Measurements from ENCODE around the gene AMIGO1. TPM values are rescaled to one million over a fixed set of nuclear protein-coding genes. Genes with fewer than 3 reads are reported as not detected.
A peak's percentile ranks its signal among the peaks of the same experiment; 100 is the strongest.

The AMIGO1 gene
- total and polyA plus RNA-seq, 5 donors from 2014 or later = 5.2 to 17.1 (median 11.7) TPM

DNA sequence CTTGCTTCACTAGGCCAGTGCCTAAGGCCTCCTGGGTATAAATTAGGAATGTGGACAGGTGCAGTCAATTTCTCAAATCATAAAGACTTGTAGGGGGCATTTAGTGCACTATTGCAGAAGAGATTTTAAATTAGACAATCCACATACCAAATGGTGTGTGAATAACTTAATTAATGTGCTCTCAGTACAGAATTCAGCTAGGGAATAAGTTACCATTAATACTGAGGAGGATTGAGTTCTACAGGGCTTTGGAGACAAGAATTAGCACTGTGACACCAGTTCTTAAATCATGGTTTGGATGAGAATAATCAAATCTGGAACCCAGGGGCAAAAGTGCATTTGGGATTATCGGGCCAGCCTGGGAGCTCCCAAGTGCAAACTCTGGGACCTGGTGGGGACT lies 41.5 kb downstream of the AMIGO1 start:
- H3K4me1 ChIP-seq (ENCODE audit: control insufficient read depth, insufficient read depth, low read length, poor library complexity, severe bottlenecking) = peaks cover 11% of the 10 kb centered on the region
- H3K36me3 Mint-ChIP-seq = no peaks in the 10 kb centered on the region
- ATAC-seq (ENCODE audit: low read depth in 2 of 2) (no peak), DNase-seq (no peak)
- H3K27ac ChIP-seq (ENCODE audit: insufficient read depth, low read length, poor library complexity, severe bottlenecking) = no peak overlapping the region
- peak overlapping the region in 2 of 4 donors; percentile 22 to 84 for H3K4me3 Mint-ChIP-seq
- peaks cover 39% of the 10 kb centered on the region for H3K27me3 ChIP-seq (ENCODE audit: control insufficient read depth, insufficient read depth, low read length)
- H3K36me3 ChIP-seq (ENCODE audit: control insufficient read depth, insufficient read depth, low read length) = no peaks in the 10 kb centered on the region
- H3K27me3 Mint-ChIP-seq = peaks cover 94% of the 10 kb centered on the region
- no peak overlapping the region for H3K4me3 ChIP-seq (ENCODE audit: low read depth, low read length)
- H3K9me3 ChIP-seq (ENCODE audit: control insufficient read depth in 2 of 2, low read length in 2 of 2) = no peaks in the 10 kb centered on the region
- peaks cover 0 to 3% (median 0%) of the 10 kb centered on the region in 7 donors for H3K9me3 Mint-ChIP-seq
- no peak overlapping the region for H3K27ac Mint-ChIP-seq
- H3K4me1 Mint-ChIP-seq = peaks cover 0 to 7% (median 5%) of the 10 kb centered on the region in 4 donors

DNA sequence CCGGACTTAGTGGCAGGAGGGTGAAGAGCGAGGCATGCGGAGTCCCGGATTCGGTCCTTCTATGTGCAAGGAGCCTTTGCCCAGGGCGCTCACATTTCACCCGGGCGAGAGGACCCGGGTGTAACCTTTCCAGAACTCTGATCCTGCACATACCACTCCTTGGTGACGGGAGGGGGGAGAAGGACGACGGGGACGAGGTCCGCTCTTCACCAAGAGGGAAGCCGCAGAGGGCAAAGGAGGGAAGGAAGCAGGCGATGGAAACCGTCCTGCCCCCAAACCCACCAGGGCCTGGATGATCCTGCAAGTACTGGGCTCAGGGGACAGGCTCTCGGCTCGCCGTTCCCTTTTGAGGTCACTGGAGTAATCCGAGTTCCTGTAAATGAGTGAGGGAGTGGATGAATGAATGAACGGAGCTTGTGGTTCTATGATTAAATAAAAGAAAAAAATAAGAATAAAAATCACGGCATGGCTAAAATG lies 42.2 kb downstream of the AMIGO1 start:
- H3K4me3 ChIP-seq (ENCODE audit: low read depth, low read length) = no peak overlapping the region
- Mint-ChIP-seq H3K9me3 (peaks cover 0 to 3% (median 0%) of the 10 kb centered on the region in 7 donors), H3K27me3 (peaks cover 94% of the 10 kb centered on the region), H3K36me3 (no peaks in the 10 kb centered on the region), H3K4me1 (peaks cover 0 to 7% (median 5%) of the 10 kb centered on the region in 4 donors), H3K4me3 (peak overlapping the region in 3 of 4 donors; percentile 66 to 84 (median 68)), H3K27ac (no peak overlapping the region)
- peaks cover 11% of the 10 kb centered on the region for H3K4me1 ChIP-seq (ENCODE audit: control insufficient read depth, insufficient read depth, low read length, poor library complexity, severe bottlenecking)
- H3K36me3 ChIP-seq (ENCODE audit: control insufficient read depth, insufficient read depth, low read length) = no peaks in the 10 kb centered on the region
- H3K27ac ChIP-seq (ENCODE audit: insufficient read depth, low read length, poor library complexity, severe bottlenecking) = no peak overlapping the region
- no peak for DNase-seq
- H3K9me3 ChIP-seq (ENCODE audit: control insufficient read depth in 2 of 2, low read length in 2 of 2) = no peaks in the 10 kb centered on the region
- peaks cover 39% of the 10 kb centered on the region for H3K27me3 ChIP-seq (ENCODE audit: control insufficient read depth, insufficient read depth, low read length)
- ATAC-seq (ENCODE audit: low read depth in 2 of 2) = no peak

DNA sequence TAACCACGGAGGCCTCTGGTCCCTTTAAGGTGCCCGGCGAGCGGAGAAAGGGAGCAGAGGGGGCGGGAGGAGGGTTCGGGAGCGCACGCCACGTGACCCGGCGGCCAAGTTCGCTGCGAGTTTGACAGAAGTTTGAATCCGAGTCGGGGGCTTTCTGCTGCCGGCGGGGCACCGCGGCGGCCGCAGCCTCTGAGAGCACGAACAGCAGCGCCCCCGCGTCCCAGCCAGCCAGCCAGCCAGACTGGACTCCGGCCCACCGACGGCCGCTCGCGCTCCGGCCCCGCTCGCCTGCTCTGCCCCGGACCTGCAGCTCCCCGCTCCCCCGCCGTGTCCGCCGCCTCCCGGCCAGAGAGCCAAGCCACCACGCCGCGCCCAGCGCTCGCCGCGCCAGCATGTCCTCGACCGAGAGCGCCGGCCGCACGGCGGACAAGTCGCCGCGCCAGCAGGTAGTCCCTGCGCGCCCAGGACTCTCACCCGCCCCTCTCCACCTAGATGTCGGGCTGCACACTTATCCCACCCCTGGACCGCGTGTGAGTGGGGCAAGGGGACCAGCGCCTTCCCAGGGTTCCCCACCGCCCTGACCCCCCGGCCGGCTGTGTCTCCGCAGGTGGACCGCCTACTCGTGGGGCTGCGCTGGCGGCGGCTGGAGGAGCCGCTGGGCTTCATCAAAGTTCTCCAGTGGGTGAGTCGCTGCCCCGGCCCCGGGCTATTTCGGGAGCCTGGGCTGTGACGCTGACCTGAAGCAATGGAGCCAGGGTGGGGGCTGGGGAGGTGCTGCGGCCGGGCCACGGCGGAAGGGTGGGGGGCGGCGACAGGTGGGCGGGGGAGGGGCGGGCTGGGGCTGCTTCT lies 42.9 kb downstream of the AMIGO1 start, which contains the start of gene SYPL2:
TSS of gene SYPL2 (plus strand) at position 95 of the 849 bp plus-strand sequence. CDS start at position 393, 298 bp downstream.
- peak within 1 kb of the TSS; percentile 76 to 90 (median 82) for H3K4me3 Mint-ChIP-seq
- no peak within 1 kb of the TSS for H3K27ac Mint-ChIP-seq
- no peaks in the 10 kb centered on the region for H3K9me3 ChIP-seq (ENCODE audit: control insufficient read depth in 2 of 2, low read length in 2 of 2)
- H3K27me3 ChIP-seq (ENCODE audit: control insufficient read depth, insufficient read depth, low read length) = peaks cover 38% of the 10 kb centered on the region
- peaks cover 94% of the 10 kb centered on the region for H3K27me3 Mint-ChIP-seq
- ATAC-seq (ENCODE audit: low read depth in 2 of 2) (no peak), DNase-seq (no peak)
- no peak within 1 kb of the TSS for H3K27ac ChIP-seq (ENCODE audit: insufficient read depth, low read length, poor library complexity, severe bottlenecking)
- H3K9me3 Mint-ChIP-seq = peaks cover 0 to 3% (median 0%) of the 10 kb centered on the region in 7 donors
- H3K4me3 ChIP-seq (ENCODE audit: low read depth, low read length) = no peak within 1 kb of the TSS
- peaks cover 0 to 7% (median 5%) of the 10 kb centered on the region in 4 donors for H3K4me1 Mint-ChIP-seq
- no peaks in the 10 kb centered on the region for H3K36me3 ChIP-seq (ENCODE audit: control insufficient read depth, insufficient read depth, low read length)
- no peaks in the 10 kb centered on the region for H3K36me3 Mint-ChIP-seq
- peaks cover 11% of the 10 kb centered on the region for H3K4me1 ChIP-seq (ENCODE audit: control insufficient read depth, insufficient read depth, low read length, poor library complexity, severe bottlenecking)

DNA sequence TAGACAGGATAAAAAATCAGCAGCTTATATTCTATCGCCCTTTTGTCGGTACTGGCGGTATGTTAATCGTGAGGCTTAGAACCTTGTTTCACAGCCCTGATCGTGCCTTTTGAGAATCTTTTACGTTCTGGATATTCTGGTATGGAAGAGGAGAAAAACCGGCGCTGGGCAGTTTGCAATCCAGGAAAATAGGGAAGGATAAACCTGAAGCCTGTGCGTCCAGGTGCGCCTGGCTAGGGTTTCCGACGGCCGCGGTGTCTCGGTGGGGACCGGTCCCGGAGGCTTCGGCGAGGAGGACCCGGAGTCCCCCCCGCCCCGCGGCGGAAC lies 43.4 kb downstream of the AMIGO1 start:
- H3K4me1 ChIP-seq (ENCODE audit: control insufficient read depth, insufficient read depth, low read length, poor library complexity, severe bottlenecking) = peaks cover 11% of the 10 kb centered on the region
- H3K9me3 ChIP-seq (ENCODE audit: control insufficient read depth in 2 of 2, low read length in 2 of 2) = no peaks in the 10 kb centered on the region
- no peak for ATAC-seq (ENCODE audit: low read depth in 2 of 2)
- H3K4me3 Mint-ChIP-seq = peak overlapping the region; percentile 76 to 90 (median 82)
- H3K27ac ChIP-seq (ENCODE audit: insufficient read depth, low read length, poor library complexity, severe bottlenecking) = no peak overlapping the region
- H3K9me3 Mint-ChIP-seq = peaks cover 0 to 3% (median 0%) of the 10 kb centered on the region in 7 donors
- H3K4me3 ChIP-seq (ENCODE audit: low read depth, low read length) = no peak overlapping the region
- peaks cover 0 to 7% (median 5%) of the 10 kb centered on the region in 4 donors for H3K4me1 Mint-ChIP-seq
- no peak for DNase-seq
- H3K27me3 Mint-ChIP-seq = peaks cover 94% of the 10 kb centered on the region
- no peaks in the 10 kb centered on the region for H3K36me3 ChIP-seq (ENCODE audit: control insufficient read depth, insufficient read depth, low read length)
- H3K27ac Mint-ChIP-seq = no peak overlapping the region
- no peaks in the 10 kb centered on the region for H3K36me3 Mint-ChIP-seq
- peaks cover 35% of the 10 kb centered on the region for H3K27me3 ChIP-seq (ENCODE audit: control insufficient read depth, insufficient read depth, low read length)

DNA sequence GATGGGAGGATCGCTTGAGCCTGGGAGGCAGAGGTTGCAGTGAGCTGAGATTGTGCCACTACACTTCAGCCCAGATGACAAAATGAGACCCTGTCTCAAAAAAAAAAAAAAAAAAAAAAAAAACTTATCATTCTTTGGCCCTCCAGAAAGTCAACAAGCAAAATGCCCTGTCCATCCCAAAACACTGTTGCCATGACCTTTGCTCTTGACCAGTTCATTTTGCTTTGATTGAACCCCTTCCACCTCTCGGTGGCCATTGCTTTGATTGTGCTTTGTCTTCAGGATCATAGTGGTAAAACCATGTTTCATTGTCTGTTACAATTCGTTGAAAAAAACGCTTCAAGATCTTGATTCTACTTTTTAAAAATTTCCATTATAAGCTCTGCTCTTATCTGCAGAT lies 51.7 kb downstream of the AMIGO1 start:
- Histone ChIP-seq H3K27ac (ENCODE audit: insufficient read depth, low read length, poor library complexity, severe bottlenecking) (no peak overlapping the region), H3K4me3 (ENCODE audit: low read depth, low read length) (no peak overlapping the region), H3K4me1 (ENCODE audit: control insufficient read depth, insufficient read depth, low read length, poor library complexity, severe bottlenecking) (no peaks in the 10 kb centered on the region), H3K27me3 (ENCODE audit: control insufficient read depth, insufficient read depth, low read length) (peaks cover 8% of the 10 kb centered on the region), H3K9me3 (ENCODE audit: control insufficient read depth in 2 of 2, low read length in 2 of 2) (peaks cover 11 to 14% of the 10 kb centered on the region in 2 experiments), H3K36me3 (ENCODE audit: control insufficient read depth, insufficient read depth, low read length) (no peaks in the 10 kb centered on the region)
- H3K36me3 Mint-ChIP-seq = no peaks in the 10 kb centered on the region
- H3K4me1 Mint-ChIP-seq = no peaks in the 10 kb centered on the region
- peaks cover 6 to 20% (median 7%) of the 10 kb centered on the region in 7 donors for H3K9me3 Mint-ChIP-seq
- no peak overlapping the region for H3K4me3 Mint-ChIP-seq
- no peak for DNase-seq
- H3K27ac Mint-ChIP-seq = no peak overlapping the region
- H3K27me3 Mint-ChIP-seq = peaks cover 77% of the 10 kb centered on the region
- ATAC-seq (ENCODE audit: low read depth in 2 of 2) = no peak

DNA sequence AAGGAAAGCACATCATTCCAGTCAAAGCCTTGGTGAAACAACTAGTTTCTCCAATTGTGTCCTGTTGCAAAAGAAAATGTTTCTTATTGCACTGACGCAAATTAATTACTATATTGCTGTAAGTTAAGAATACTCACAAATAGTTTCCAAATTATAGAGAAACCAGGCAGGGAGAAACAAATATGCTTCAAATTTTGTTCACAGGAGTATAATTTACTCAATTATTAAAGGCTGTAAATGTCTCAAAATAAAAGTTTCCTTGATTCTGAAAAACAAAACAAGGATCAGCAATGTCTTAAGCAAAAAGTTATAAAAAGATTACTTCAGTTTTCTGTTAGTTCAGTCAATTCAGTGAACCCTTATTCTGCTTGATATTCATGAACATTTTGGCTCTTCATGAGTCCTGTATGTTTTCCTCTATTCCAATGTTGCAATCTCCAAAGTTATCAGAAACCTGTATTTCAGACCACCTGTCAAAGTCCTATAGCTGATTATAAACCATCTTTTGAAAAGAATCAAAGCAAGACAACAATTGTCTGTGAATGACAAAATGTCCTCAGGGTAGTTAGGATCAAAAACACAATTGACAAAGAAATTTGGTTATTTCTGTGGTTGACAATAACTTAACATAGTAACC lies 54.9 kb downstream of the AMIGO1 start:
- DNase-seq = no peak
- H3K27me3 ChIP-seq (ENCODE audit: control insufficient read depth, insufficient read depth, low read length) = peaks cover 16% of the 10 kb centered on the region
- peaks cover under 1% of the 10 kb centered on the region for H3K36me3 Mint-ChIP-seq
- no peak overlapping the region for H3K4me3 ChIP-seq (ENCODE audit: low read depth, low read length)
- peaks cover 6 to 20% (median 7%) of the 10 kb centered on the region in 7 donors for H3K9me3 Mint-ChIP-seq
- H3K9me3 ChIP-seq (ENCODE audit: control insufficient read depth in 2 of 2, low read length in 2 of 2) = peaks cover 11 to 14% of the 10 kb centered on the region in 2 experiments
- no peak for ATAC-seq (ENCODE audit: low read depth in 2 of 2)
- no peak overlapping the region for H3K27ac ChIP-seq (ENCODE audit: insufficient read depth, low read length, poor library complexity, severe bottlenecking)
- no peaks in the 10 kb centered on the region for H3K36me3 ChIP-seq (ENCODE audit: control insufficient read depth, insufficient read depth, low read length)
- H3K4me1 ChIP-seq (ENCODE audit: control insufficient read depth, insufficient read depth, low read length, poor library complexity, severe bottlenecking) = no peaks in the 10 kb centered on the region
- peaks cover 73% of the 10 kb centered on the region for H3K27me3 Mint-ChIP-seq
- no peak overlapping the region for H3K27ac Mint-ChIP-seq
- H3K4me1 Mint-ChIP-seq = no peaks in the 10 kb centered on the region
- H3K4me3 Mint-ChIP-seq = no peak overlapping the region
